GM18868 (cell line): ENCODE data around the gene KLK11.

Source experiments
- ATAC-seq: cut with Tn5 transposase; IDR thresholded peaks from one replicate; pipeline ENCODE4 v1.9.1; 2021; ENCODE audit warnings: mild to moderate bottlenecking, moderate library complexity; ENCODE audit not compliant: unreplicated experiment

KLK11 gene

GRCh38 chr19:51026554-51026831 is at the start of gene KLK11:
TSS of gene KLK11 (minus strand) at chr19:51026616. CDS start at chr19:51025631, 985 bp downstream.
- no peak for ATAC-seq

- no peak for ATAC-seq
These were observed 49.6 kb upstream of the KLK11 start for GRCh38 chr19:51075998-51076397.

GRCh38 chr19:51071095-51071405 is 44.6 kb upstream of the KLK11 start:
- no peak for ATAC-seq

GRCh38 chr19:51070334-51071094 is 44.1 kb upstream of the KLK11 start:
- no peak for ATAC-seq

GRCh38 chr19:51066393-51067186 is 40.2 kb upstream of the KLK11 start:
- no peak for ATAC-seq

- ATAC-seq: no peak
These were observed 39.0 kb upstream of the KLK11 start for GRCh38 chr19:51065221-51065960.

GRCh38 chr19:51064534-51065220 is 38.3 kb upstream of the KLK11 start, which contains the start of gene KLK13:
TSS of gene KLK13 (minus strand) at chr19:51065092. CDS start at chr19:51065067, 25 bp downstream.
- no peak for ATAC-seq

GRCh38 chr19:51063664-51064063 is 37.2 kb upstream of the KLK11 start:
- ATAC-seq: no peak

GRCh38 chr19:51060973-51061372 is 34.6 kb upstream of the KLK11 start:
- ATAC-seq: no peak

GRCh38 chr19:51060336-51060735 is 33.9 kb upstream of the KLK11 start:
- no peak for ATAC-seq

- ATAC-seq: no peak
These were observed 33.3 kb upstream of the KLK11 start for GRCh38 chr19:51059715-51060114.

GRCh38 chr19:51055866-51056265 is 29.4 kb upstream of the KLK11 start:
- ATAC-seq: no peak

GRCh38 chr19:51047031-51047335 is 20.6 kb upstream of the KLK11 start:
- ATAC-seq: no peak

- no peak for ATAC-seq
These were observed 17.9 kb upstream of the KLK11 start for GRCh38 chr19:51044327-51044726.

GRCh38 chr19:51043497-51043896 is 17.1 kb upstream of the KLK11 start:
- no peak for ATAC-seq

GRCh38 chr19:51040151-51040550 is 13.7 kb upstream of the KLK11 start:
- ATAC-seq: no peak

GRCh38 chr19:51036519-51036918 is 10.1 kb upstream of the KLK11 start:
- no peak for ATAC-seq

- no peak for ATAC-seq
These were observed 8.3 kb upstream of the KLK11 start, which contains the start of gene KLK12 for GRCh38 chr19:51034704-51035103. TSS of gene KLK12 (minus strand) at chr19:51035002. CDS start at chr19:51034621, 381 bp downstream.

- no peak for ATAC-seq
These were observed 5.4 kb upstream of the KLK11 start for GRCh38 chr19:51031880-51032225.

- no peak for ATAC-seq
These were observed 4.9 kb upstream of the KLK11 start for GRCh38 chr19:51031220-51031879.

GRCh38 chr19:51030631-51031030 is 4.2 kb upstream of the KLK11 start:
- ATAC-seq: no peak
